OCI-LY3 (cell line): ENCODE data around the gene NEUROD6.

Experiments
- H2AFZ ChIP-seq: fragments of 200-600, 300-600 bp; shearing (Covaris generic); 2 replicates; pipeline ENCODE4 v1.6.0; 2014; ENCODE audit warnings: antibody characterized with exemption, low read depth, low read length
- H3K27ac ChIP-seq: fragments of 200-600, 300-600 bp; sonication (generic); 2 replicates; pipeline ENCODE4 v1.5.1; 2014; ENCODE audit warnings: mild to moderate bottlenecking, low read length, moderate library complexity, mixed read lengths
- H3K27me3 ChIP-seq: fragments of 200-600, 300-600 bp; sonication (generic); 2 replicates; pipeline ENCODE4 v1.6.1; 2014; ENCODE audit warnings: low read depth, low read length, mixed read lengths
- H3K36me3 ChIP-seq: fragments of 200-600, 300-600 bp; sonication (generic); replicated peaks from 2 replicates; pipeline ENCODE3; 2014; ENCODE audit warnings: low read depth, low read length, mixed read lengths
- H3K4me1 ChIP-seq: fragments of 300-600, 200-600 bp; sonication (generic); 2 replicates; pipeline ENCODE4 v1.6.1; 2014; ENCODE audit warnings: low read length, mixed read lengths
- H3K4me2 ChIP-seq: fragments of 200-600, 300-600 bp; sonication (generic); 2 replicates; pipeline ENCODE4 v1.6.1; 2014; ENCODE audit warnings: low read length, mixed read lengths
- H3K4me3 ChIP-seq: fragments of 300-600, 200-600 bp; sonication (generic); 2 replicates; pipeline ENCODE4 v1.5.1; 2014; ENCODE audit warnings: antibody characterized with exemption, mild to moderate bottlenecking, low read length, moderate library complexity
- H3K79me2 ChIP-seq: fragments of 300-600, 200-600 bp; shearing (Covaris generic); 2 replicates; pipeline ENCODE4 v1.6.1; 2014; ENCODE audit warnings: mild to moderate bottlenecking, low read length, mixed read lengths
- H3K9ac ChIP-seq: fragments of 300-600, 200-600 bp; shearing (Covaris generic); 2 replicates; pipeline ENCODE4 v1.6.0; 2014; ENCODE audit warnings: mild to moderate bottlenecking, low read length, moderate library complexity
- H3K9me3 ChIP-seq: fragments of 200-600, 300-600 bp; shearing (Covaris generic); 2 replicates; pipeline ENCODE4 v1.6.1; 2014; ENCODE audit warnings: low read length, mixed read lengths; ENCODE audit not compliant: insufficient read depth
- H4K20me1 ChIP-seq: fragments of 200-600, 300-600 bp; sonication (generic); 2 replicates; pipeline ENCODE4 v1.6.1; 2016; ENCODE audit warnings: low read length, mixed read lengths; ENCODE audit not compliant: insufficient read depth
- EZH2phosphoT487 ChIP-seq: fragments of 200-600 bp; shearing (Covaris generic); IDR thresholded peaks from 2 replicates; pipeline ENCODE4 v1.6.1; 2018; ENCODE audit warnings: antibody characterized with exemption, mixed run types, low read depth
- TF ChIP-seq, protein P1 (sequence below): fragments of 200-600, 300-600 bp; sonication (generic); IDR thresholded peaks from 2 replicates; pipeline ENCODE4 v1.5.1; 2014; ENCODE audit warnings: antibody characterized with exemption, low read length, low read depth

NEUROD6 gene

DNA sequence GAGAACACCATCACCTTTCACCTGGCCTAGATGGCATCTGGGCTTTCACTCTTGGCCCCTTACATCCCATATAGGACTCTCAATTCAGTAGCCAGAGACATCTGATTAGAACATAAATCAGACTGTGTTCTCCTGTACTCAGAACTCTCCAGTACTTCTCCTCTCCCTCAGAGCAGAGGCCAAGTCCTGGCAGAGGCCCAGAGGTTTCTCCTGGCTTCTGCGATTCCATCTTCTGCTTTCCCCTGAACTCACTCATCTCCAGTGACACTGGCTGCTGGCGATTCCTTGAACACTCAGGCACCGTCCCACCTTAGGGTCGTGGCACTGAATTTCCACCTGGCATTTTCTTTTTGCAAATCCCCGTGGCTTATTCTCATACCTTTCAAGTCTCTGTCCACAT is 4.9 kb upstream of the NEUROD6 start:
- no peaks in the 10 kb centered on the region for H3K4me1 ChIP-seq
- no peak overlapping the region for H3K4me2 ChIP-seq
- H3K36me3 ChIP-seq = no peaks in the 10 kb centered on the region
- H4K20me1 ChIP-seq = no peaks in the 10 kb centered on the region
- H3K79me2 ChIP-seq = no peaks in the 10 kb centered on the region
- H3K9ac ChIP-seq = no peak overlapping the region
- no peaks in the 10 kb centered on the region for H3K27me3 ChIP-seq
- H3K27ac ChIP-seq = no peak overlapping the region
- TF ChIP-seq, protein P1, sequence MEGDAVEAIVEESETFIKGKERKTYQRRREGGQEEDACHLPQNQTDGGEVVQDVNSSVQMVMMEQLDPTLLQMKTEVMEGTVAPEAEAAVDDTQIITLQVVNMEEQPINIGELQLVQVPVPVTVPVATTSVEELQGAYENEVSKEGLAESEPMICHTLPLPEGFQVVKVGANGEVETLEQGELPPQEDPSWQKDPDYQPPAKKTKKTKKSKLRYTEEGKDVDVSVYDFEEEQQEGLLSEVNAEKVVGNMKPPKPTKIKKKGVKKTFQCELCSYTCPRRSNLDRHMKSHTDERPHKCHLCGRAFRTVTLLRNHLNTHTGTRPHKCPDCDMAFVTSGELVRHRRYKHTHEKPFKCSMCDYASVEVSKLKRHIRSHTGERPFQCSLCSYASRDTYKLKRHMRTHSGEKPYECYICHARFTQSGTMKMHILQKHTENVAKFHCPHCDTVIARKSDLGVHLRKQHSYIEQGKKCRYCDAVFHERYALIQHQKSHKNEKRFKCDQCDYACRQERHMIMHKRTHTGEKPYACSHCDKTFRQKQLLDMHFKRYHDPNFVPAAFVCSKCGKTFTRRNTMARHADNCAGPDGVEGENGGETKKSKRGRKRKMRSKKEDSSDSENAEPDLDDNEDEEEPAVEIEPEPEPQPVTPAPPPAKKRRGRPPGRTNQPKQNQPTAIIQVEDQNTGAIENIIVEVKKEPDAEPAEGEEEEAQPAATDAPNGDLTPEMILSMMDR = no peak
- no peak for TF ChIP-seq EZH2phosphoT487
- no peak overlapping the region for H2AFZ ChIP-seq
- no peaks in the 10 kb centered on the region for H3K9me3 ChIP-seq
- no peak overlapping the region for H3K4me3 ChIP-seq

DNA sequence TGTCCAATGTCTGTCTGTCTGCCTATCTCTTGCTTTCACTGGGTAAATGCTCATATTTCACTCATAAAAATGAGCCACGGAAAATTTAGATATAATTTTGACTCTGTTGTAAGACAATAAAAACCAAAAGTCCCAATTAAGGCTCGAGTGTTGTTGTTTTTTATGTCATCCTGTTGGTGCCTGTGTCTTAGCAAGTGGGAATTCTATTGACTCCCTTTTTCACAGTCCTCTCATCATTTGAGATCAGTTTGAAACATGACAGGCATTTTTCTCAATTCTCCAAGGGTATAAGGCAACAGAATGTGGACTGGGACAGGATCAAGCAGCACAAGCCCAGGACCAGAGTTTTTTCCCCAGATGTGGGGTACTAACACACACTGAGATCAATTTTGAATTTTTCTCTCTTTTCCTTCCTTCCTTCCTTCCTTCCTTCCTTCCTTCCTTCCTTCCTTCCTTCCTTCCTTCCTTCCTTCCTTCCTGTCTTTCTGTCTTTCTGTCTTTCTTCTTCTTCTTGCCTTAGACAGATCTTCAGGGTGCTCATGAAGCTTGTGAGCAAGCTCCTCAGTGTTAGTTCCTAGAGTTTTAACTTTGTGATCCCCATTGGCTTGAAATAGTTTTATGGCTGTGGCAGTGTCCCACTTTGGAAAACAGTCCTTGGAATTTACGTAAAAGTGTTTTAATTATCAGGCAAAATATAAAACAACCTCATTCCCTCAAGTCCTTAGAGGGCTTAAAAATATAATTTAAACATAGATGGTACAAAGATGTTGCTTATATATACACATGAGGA is 3.2 kb upstream of the NEUROD6 start:
- H3K9me3 ChIP-seq = no peaks in the 10 kb centered on the region
- H3K27me3 ChIP-seq = no peaks in the 10 kb centered on the region
- H3K4me3 ChIP-seq = no peak overlapping the region
- no peaks in the 10 kb centered on the region for H3K36me3 ChIP-seq
- H2AFZ ChIP-seq = no peak overlapping the region
- no peak overlapping the region for H3K4me2 ChIP-seq
- no peaks in the 10 kb centered on the region for H4K20me1 ChIP-seq
- TF ChIP-seq, protein P1 = no peak
- no peak for TF ChIP-seq EZH2phosphoT487
- no peak overlapping the region for H3K9ac ChIP-seq
- H3K4me1 ChIP-seq = no peaks in the 10 kb centered on the region
- H3K79me2 ChIP-seq = no peaks in the 10 kb centered on the region
- no peak overlapping the region for H3K27ac ChIP-seq

DNA sequence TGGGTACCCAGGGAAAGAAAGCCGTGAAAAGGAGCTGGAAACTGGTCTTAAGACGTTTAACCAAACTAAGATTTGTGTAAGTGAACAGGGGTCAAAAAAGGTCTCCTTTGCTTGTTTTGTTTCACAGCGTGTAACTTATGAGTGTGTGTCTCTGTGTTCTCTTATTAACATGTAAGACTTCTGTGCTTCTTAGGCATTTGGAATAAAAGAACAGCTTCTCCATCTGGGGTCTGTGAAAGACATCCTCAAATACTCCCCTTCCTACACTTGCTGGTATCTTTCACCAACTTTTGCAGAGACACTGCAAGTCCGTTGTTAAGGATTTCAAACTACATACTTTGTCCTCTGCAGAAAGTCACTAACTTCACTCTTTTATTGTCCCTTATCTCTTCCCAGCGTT is 615 bp upstream of the NEUROD6 start:
- Histone ChIP-seq H3K4me1 (no peaks in the 10 kb centered on the region), H3K79me2 (no peaks in the 10 kb centered on the region), H3K27ac (no peak overlapping the region), H2AFZ (no peak overlapping the region), H3K9ac (no peak overlapping the region), H3K27me3 (no peaks in the 10 kb centered on the region), H3K4me2 (no peak overlapping the region), H3K4me3 (no peak overlapping the region), H4K20me1 (no peaks in the 10 kb centered on the region), H3K36me3 (no peaks in the 10 kb centered on the region), H3K9me3 (no peaks in the 10 kb centered on the region)
- TF ChIP-seq EZH2phosphoT487 = no peak
- TF ChIP-seq, protein P1 = no peak

DNA sequence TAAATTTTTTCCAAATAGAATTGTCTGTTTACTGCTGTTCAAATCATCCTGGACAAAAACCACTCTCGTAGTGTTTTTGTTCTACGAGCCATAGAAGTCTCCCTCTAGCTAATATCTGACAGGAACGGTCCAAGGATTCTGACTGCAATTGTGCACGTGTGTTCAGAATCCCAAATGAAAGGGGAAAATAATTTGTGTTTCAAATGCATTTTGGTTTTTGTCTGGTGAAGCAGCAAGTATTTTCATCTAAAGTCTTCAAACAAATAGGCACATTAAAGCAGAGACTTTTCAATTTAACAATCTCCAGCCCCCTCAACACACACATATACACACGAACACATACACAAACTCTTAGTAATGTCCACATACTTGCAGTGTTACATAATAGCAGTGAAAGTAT is 475 bp downstream of the NEUROD6 start:
- Histone ChIP-seq H3K36me3 (no peaks in the 10 kb centered on the region), H3K9me3 (no peaks in the 10 kb centered on the region), H3K27me3 (no peaks in the 10 kb centered on the region), H3K9ac (no peak overlapping the region), H3K4me1 (no peaks in the 10 kb centered on the region), H3K79me2 (no peaks in the 10 kb centered on the region), H3K4me2 (no peak overlapping the region), H4K20me1 (no peaks in the 10 kb centered on the region), H2AFZ (no peak overlapping the region), H3K4me3 (no peak overlapping the region), H3K27ac (no peak overlapping the region)
- TF ChIP-seq, protein P1 = no peak
- no peak for TF ChIP-seq EZH2phosphoT487
